GM23338 (cell line): Measurements from ENCODE around the gene ERC2. TPM values are rescaled to one million over a fixed set of nuclear protein-coding genes. Genes with fewer than 3 reads are reported as not detected.

Experiments used
- ATAC-seq: fragments of 200-7000 bp; cut with Tn5 transposase; 3 replicates; pipeline ENCODE4 v1.9.1; 2020
- DNase-seq: peaks from one replicate; pipeline ENCODE4 v3.0.0-alpha.2; 2015; ENCODE audit warnings: low spot score
- H2AFZ ChIP-seq: fragments of 200-600 bp; sonication (generic); 2 replicates; pipeline ENCODE4 v1.8.0; 2016; ENCODE audit warnings: antibody characterized with exemption, mild to moderate bottlenecking, moderate library complexity
- H3F3A ChIP-seq: fragments of 200-600 bp; sonication (generic); replicated peaks from 2 replicates; pipeline ENCODE4 v1.8.0; 2017; ENCODE audit warnings: antibody characterized with exemption, mixed run types, low read depth
- H3K27ac ChIP-seq: fragments of 200-600 bp; sonication (generic); 2 replicates; pipeline ENCODE4 v1.6.1; 2016; ENCODE audit warnings: low read depth
- H3K27me3 ChIP-seq: fragments of 200-600 bp; sonication (generic); 2 replicates; pipeline ENCODE4 v1.8.0; 2016; ENCODE audit warnings: mild to moderate bottlenecking, mixed run types, moderate library complexity; ENCODE audit not compliant: insufficient read depth
- H3K36me3 ChIP-seq: fragments of 200-600 bp; sonication (generic); 2 replicates; pipeline ENCODE4 v1.8.0; 2016; ENCODE audit warnings: mild to moderate bottlenecking; ENCODE audit not compliant: insufficient read depth
- H3K4me1 ChIP-seq: fragments of 200-600 bp; sonication (generic); 2 replicates; pipeline ENCODE4 v1.8.0; 2016; ENCODE audit warnings: mild to moderate bottlenecking, moderate library complexity; ENCODE audit not compliant: insufficient read depth
- H3K4me2 ChIP-seq: fragments of 200-600 bp; sonication (generic); 2 replicates; pipeline ENCODE4 v1.7.1; 2017; ENCODE audit warnings: mixed run types
- H3K4me3 ChIP-seq: fragments of 200-600 bp; sonication (generic); 2 replicates; pipeline ENCODE4 v1.6.1; 2016; ENCODE audit warnings: mixed run types
- H3K79me2 ChIP-seq: fragments of 200-600 bp; sonication (generic); replicated peaks from 2 replicates; pipeline ENCODE4 v1.8.0; 2017; ENCODE audit warnings: mild to moderate bottlenecking; ENCODE audit not compliant: insufficient read depth
- H3K9me2 ChIP-seq: fragments of 200-600 bp; sonication (generic); 2 replicates; pipeline ENCODE4 v1.8.0; 2017; ENCODE audit not compliant: insufficient read depth
- H4K20me1 ChIP-seq: fragments of 200-600 bp; sonication (generic); replicated peaks from 2 replicates; pipeline ENCODE4 v1.8.0; 2017; ENCODE audit warnings: mild to moderate bottlenecking; ENCODE audit not compliant: insufficient read depth
- H3K27ac Mint-ChIP-seq: 2 replicates; pipeline ENCODE4 v1.8.0; 2020; ENCODE audit warnings: inconsistent platforms, mild to moderate bottlenecking, moderate library complexity, mixed read lengths
- H3K27me3 Mint-ChIP-seq: 3 replicates; pipeline ENCODE4 v1.8.0; 2022; ENCODE audit warnings: low read depth, mild to moderate bottlenecking, moderate library complexity, mixed read lengths, inconsistent platforms; ENCODE audit not compliant: insufficient read depth, poor library complexity
- H3K36me3 Mint-ChIP-seq: 3 replicates; pipeline ENCODE4 v1.8.0; 2021; ENCODE audit warnings: low read depth, mild to moderate bottlenecking, inconsistent platforms, moderate library complexity, mixed read lengths
- H3K4me1 Mint-ChIP-seq: 3 replicates; pipeline ENCODE4 v1.8.0; 2020; ENCODE audit warnings: mild to moderate bottlenecking, inconsistent platforms, mixed read lengths
- H3K4me3 Mint-ChIP-seq: 3 replicates; pipeline ENCODE4 v1.8.0; 2021; ENCODE audit warnings: moderate library complexity, mild to moderate bottlenecking, inconsistent platforms, mixed read lengths
- H3K9me3 Mint-ChIP-seq: 3 replicates; pipeline ENCODE4 v1.8.0; 2020; ENCODE audit warnings: moderate library complexity, mild to moderate bottlenecking, inconsistent platforms, mixed read lengths
- EZH2 ChIP-seq: fragments of 200-600 bp; sonication (generic); IDR thresholded peaks from one replicate; pipeline ENCODE4 v1.8.0; 2017; ENCODE audit warnings: antibody characterized with exemption, mild to moderate bottlenecking, low read depth; ENCODE audit not compliant: unreplicated experiment
- EZH2phosphoT487 ChIP-seq: fragments of 200-600 bp; sonication (generic); IDR thresholded peaks from one replicate; pipeline ENCODE4 v1.8.1; 2018; ENCODE audit warnings: antibody characterized with exemption; ENCODE audit not compliant: unreplicated experiment
- POLR2AphosphoS5 ChIP-seq: IDR thresholded peaks from 2 replicates; pipeline ENCODE4 v1.6.1; 2016; ENCODE audit warnings: antibody characterized with exemption, low read depth
- ZNF331 ChIP-seq: fragments of 250-450 bp; sonication (Bioruptor Pico); IDR thresholded peaks from 2 replicates; pipeline ENCODE4 v1.5.0; 2020; ENCODE audit warnings: low read depth, mild to moderate bottlenecking, moderate library complexity
- polyA plus RNA-seq: library from polyadenylated mRNA; unstranded; fragments of >200 nt; fragmentation: Nextera tagmentation; extraction: Ambion mirVana; gene quantifications from 2 replicates; pipeline ENCODE4 v1.2.1, GENCODE V29; 2016
- total RNA-seq: library from RNA; depleted of rRNA; stranded (reverse); fragments of >200 nt; shearing (Covaris generic); gene quantifications from 2 replicates; pipeline ENCODE4 v1.2.3, GENCODE V29; 2014
- TF ChIP-seq, protein P1 (sequence below): fragments of 250-450 bp; sonication (Bioruptor Pico); IDR thresholded peaks from 2 replicates; pipeline ENCODE4 v1.5.0; 2020; ENCODE audit warnings: mild to moderate bottlenecking, moderate library complexity

The ERC2 gene
- total and polyA plus RNA-seq, 2 experiments from 2014 or later = 11.8 to 13.7 TPM

- TF ChIP-seq, protein P1, sequence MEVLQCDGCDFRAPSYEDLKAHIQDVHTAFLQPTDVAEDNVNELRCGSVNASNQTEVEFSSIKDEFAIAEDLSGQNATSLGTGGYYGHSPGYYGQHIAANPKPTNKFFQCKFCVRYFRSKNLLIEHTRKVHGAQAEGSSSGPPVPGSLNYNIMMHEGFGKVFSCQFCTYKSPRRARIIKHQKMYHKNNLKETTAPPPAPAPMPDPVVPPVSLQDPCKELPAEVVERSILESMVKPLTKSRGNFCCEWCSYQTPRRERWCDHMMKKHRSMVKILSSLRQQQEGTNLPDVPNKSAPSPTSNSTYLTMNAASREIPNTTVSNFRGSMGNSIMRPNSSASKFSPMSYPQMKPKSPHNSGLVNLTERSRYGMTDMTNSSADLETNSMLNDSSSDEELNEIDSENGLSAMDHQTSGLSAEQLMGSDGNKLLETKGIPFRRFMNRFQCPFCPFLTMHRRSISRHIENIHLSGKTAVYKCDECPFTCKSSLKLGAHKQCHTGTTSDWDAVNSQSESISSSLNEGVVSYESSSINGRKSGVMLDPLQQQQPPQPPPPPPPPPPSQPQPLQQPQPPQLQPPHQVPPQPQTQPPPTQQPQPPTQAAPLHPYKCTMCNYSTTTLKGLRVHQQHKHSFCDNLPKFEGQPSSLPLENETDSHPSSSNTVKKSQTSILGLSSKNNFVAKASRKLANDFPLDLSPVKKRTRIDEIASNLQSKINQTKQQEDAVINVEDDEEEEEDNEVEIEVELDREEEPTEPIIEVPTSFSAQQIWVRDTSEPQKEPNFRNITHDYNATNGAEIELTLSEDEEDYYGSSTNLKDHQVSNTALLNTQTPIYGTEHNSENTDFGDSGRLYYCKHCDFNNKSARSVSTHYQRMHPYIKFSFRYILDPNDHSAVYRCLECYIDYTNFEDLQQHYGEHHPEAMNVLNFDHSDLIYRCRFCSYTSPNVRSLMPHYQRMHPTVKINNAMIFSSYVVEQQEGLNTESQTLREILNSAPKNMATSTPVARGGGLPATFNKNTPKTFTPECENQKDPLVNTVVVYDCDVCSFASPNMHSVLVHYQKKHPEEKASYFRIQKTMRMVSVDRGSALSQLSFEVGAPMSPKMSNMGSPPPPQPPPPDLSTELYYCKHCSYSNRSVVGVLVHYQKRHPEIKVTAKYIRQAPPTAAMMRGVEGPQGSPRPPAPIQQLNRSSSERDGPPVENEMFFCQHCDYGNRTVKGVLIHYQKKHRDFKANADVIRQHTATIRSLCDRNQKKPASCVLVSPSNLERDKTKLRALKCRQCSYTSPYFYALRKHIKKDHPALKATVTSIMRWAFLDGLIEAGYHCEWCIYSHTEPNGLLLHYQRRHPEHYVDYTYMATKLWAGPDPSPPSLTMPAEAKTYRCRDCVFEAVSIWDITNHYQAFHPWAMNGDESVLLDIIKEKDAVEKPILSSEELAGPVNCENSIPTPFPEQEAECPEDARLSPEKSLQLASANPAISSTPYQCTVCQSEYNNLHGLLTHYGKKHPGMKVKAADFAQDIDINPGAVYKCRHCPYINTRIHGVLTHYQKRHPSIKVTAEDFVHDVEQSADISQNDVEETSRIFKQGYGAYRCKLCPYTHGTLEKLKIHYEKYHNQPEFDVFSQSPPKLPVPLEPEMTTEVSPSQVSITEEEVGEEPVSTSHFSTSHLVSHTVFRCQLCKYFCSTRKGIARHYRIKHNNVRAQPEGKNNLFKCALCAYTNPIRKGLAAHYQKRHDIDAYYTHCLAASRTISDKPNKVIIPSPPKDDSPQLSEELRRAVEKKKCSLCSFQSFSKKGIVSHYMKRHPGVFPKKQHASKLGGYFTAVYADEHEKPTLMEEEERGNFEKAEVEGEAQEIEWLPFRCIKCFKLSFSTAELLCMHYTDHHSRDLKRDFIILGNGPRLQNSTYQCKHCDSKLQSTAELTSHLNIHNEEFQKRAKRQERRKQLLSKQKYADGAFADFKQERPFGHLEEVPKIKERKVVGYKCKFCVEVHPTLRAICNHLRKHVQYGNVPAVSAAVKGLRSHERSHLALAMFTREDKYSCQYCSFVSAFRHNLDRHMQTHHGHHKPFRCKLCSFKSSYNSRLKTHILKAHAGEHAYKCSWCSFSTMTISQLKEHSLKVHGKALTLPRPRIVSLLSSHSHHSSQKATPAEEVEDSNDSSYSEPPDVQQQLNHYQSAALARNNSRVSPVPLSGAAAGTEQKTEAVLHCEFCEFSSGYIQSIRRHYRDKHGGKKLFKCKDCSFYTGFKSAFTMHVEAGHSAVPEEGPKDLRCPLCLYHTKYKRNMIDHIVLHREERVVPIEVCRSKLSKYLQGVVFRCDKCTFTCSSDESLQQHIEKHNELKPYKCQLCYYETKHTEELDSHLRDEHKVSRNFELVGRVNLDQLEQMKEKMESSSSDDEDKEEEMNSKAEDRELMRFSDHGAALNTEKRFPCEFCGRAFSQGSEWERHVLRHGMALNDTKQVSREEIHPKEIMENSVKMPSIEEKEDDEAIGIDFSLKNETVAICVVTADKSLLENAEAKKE (CRISPR knock-in tag) = no peak
- no peak for TF ChIP-seq POLR2AphosphoS5
Measured at GRCh38 chr3:55532806-55533205, 935.5 kb downstream of the ERC2 start (continued).

DNA sequence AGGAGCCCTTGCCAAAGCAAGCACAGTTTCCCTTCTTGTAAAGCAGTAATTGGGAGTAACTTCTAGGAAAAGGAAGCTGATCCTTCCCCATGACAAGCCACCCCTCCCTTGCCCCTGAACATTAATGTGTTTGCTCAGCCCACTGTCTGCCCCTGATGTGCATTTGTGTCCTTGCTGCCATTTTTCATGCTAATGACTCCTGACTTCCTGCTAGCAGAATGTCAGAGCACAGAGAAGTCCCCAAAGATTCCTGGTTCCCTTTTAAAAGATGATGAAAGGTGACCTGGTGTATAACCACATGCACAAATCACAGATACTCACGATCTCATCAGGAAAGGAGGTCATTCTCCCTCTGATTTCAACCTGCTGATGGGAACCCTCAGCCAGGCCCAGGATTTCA lies 936.9 kb downstream of the ERC2 start:
- H3K79me2 ChIP-seq = no peaks in the 10 kb centered on the region
- H4K20me1 ChIP-seq = no peaks in the 10 kb centered on the region
- H3K9me3 Mint-ChIP-seq = no peaks in the 10 kb centered on the region
- H3K4me3 Mint-ChIP-seq = no peak overlapping the region; the same call in 2 of the 3 replicates
- H3K27me3 ChIP-seq = no peaks in the 10 kb centered on the region
- H3K4me2 ChIP-seq = no peak overlapping the region
- TF ChIP-seq POLR2AphosphoS5 = no peak
- TF ChIP-seq ZNF331 = no peak
- TF ChIP-seq EZH2phosphoT487 = no peak
- TF ChIP-seq EZH2 = no peak
- peaks cover 11% of the 10 kb centered on the region for H3K4me1 ChIP-seq
- peaks cover 16% of the 10 kb centered on the region; the same call in 1 of the 2 replicates for H3K9me2 ChIP-seq
- H3K4me3 ChIP-seq = no peak overlapping the region
- no peak overlapping the region for H3K27ac ChIP-seq
- peaks cover 20% of the 10 kb centered on the region for H3K4me1 Mint-ChIP-seq
- no peak overlapping the region for H2AFZ ChIP-seq
- peaks cover 5% of the 10 kb centered on the region for H3K27me3 Mint-ChIP-seq
- H3K27ac Mint-ChIP-seq = no peak overlapping the region
- H3F3A ChIP-seq = no peaks in the 10 kb centered on the region
- no peaks in the 10 kb centered on the region for H3K36me3 Mint-ChIP-seq
- ATAC-seq = no peak; the same call in 2 of the 3 replicates
- DNase-seq = no peak
- no peaks in the 10 kb centered on the region for H3K36me3 ChIP-seq
